Stimulated activated CD4-positive, alpha-beta T cell treated with anti-CD3 and anti-CD28 coated beads, Interleukin-4, amount 100 ng/mL, for 1 hour (primary cell): Measurements from ENCODE around the gene SPO11.

Source experiments
- DNase-seq: peaks from one replicate; pipeline ENCODE4 v3.0.0-alpha.2; 2020

Gene SPO11

GRCh38 chr20:57379263-57379647 lies 49.7 kb downstream of the SPO11 start:
- DNase-seq, result no peak

DNA sequence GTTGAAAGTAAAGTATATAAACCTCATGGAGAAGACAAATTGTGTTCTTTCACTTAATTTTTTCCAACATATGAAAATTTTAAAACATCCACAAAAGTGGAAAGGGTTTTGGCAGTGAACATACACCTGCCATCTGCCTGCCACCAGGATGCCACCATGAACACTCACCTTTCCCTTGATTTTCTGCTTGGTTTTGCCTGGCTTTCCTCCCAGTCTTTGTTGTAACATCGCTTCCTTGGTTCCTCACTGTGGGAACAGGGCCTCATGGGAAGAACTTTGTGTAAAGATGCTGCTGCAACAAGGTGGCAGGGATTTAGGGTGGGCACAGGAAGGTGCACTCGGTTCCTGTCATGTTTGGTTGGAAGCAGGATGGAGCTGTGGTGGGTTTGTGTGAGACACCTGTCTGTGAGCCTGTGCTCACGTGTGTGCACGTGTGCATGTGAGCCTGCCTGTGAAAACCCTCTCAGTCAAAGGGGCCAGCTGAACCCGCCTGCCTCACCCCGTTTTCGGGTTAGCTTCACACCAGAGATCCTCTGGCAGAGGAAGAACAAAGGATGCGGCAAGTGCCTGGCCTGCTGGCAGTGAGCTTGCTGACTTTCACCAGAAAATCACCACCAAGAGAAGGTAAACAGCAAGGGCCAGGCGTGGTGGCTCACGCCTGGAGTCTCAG lies 50.6 kb downstream of the SPO11 start:
- no peak for DNase-seq

GRCh38 chr20:57381596-57382503 lies 52.2 kb downstream of the SPO11 start:
- DNase-seq, result peak; percentile 85

DNA sequence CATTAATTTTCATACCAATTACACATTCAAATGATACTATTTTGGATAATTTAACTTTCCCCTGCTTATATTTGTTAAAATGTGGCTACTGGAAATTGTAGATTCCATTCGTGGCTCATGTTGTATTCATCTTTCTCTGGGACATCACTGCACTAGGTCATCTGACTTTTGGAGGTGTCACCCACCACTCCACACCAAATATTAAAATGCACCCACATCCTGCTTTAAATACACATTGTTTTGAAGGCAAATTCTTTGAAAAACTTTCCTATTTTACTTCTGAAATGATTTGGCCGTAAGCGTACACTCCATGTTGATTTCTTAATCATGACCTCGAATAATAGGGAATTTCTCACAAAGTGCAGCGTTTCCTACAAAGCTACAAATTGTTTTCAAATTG lies 52.9 kb downstream of the SPO11 start:
- no peak for DNase-seq

- DNase-seq, result no peak
These were observed 54.1 kb downstream of the SPO11 start for GRCh38 chr20:57383447-57384347.

- DNase-seq, result no peak
These were observed 54.9 kb downstream of the SPO11 start for GRCh38 chr20:57384486-57384885.

DNA sequence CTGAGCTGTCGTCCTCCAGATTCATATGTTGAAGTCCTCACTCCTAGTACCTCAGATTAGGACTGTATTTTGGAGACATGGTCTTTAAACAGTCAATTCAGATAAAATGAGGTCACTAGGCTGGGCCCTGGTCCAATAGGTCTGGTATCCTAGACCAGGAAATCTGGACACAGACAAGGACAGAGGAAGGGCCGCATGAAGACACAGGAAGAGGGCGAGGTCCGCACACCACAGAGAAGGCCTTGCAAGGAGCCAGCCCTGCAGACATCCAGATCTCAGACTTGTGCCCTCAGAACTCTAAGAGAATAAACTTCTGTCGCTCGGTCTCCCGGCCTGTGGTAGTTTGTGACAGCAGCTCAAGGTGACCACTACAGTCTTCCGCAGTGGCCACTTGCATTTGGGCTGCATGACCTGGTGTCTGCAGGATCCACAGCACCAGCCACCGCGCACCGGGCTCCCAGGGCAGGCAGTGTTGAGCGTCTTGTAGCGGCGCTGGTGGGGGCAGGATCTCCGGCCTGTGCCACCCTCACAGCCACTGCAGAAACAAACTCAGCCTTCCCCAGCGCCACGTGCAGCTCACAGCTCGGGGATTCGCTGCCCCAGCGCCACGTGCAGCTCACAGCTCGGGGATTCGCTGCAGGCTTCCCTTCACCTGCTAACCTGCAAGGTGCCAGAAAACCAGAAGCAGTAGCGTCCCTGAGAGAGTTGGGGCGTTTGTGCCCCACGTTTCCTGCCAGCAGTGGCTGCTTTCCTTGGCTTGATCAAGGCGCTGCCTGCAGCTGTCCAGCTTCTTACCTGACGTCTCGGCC lies 55.6 kb downstream of the SPO11 start:
- DNase-seq, result no peak

- DNase-seq, result no peak
These were observed 56.3 kb downstream of the SPO11 start for GRCh38 chr20:57385940-57386339.

- no peak for DNase-seq
These were observed 57.2 kb downstream of the SPO11 start for GRCh38 chr20:57386762-57387161.

DNA sequence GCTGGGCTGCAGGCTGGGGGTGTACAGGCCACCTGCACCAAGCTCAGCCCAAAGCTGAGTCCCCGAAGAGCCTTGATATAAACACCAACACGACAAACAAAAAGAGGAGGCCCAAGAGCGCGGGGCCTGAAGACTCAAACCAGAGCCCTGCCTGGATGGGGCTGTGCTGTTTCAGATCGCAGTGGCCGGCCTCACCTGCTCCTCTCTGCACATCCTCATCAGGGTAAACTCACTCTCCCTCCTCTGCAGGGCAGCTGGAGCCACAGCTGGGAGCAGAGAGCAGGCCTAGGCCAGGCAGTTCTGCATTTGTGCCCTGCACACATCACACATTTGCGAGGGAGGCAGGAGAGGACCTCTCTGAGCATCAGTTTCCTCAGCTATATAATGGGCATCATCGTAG lies 57.9 kb downstream of the SPO11 start:
- no peak for DNase-seq

GRCh38 chr20:57387945-57388371 lies 58.4 kb downstream of the SPO11 start:
- DNase-seq, result no peak

GRCh38 chr20:57388953-57389694 lies 59.5 kb downstream of the SPO11 start:
- peak; percentile 73 for DNase-seq

GRCh38 chr20:57389695-57390603 lies 60.3 kb downstream of the SPO11 start:
- DNase-seq, result peak; percentile 72

DNA sequence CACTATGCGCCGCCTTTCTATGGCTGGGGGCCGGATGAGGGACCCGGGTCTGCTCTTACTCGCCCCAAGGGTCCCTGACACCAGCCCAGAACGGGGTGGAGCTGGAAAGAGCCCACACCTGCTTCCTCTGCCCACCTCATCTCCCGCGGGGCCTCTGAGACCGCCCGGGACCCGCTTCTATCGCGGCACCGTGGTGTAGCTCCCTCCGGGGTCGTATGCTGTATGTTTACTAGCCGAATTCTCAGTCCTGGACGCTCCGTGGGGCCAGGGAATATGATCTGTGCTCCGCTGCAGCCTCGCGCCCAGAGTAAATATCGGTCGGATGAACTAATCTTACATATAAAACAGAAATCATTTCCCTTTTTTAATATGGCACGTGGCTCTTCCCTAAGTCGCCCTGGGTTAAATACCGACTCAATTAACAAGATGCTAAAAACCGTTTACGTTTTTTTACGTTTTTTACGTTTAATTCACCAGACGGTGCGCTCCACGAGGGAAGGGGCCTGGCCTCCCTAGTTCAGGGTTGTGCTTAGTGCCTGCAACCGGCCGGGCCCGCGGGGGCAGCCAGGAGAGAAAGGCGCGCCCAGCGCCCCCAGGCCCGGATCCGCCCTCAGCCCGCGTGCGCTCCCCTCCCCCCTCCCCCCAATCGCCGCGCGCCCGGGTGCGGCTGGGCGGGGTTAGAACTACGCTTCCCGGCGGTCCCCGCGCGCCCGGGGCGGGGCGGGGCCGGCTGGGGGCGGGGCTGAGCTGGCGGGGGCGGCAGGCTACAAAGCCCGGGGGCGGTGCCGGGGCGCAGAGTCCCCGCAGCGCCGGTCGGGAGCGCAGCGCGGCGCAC lies 61.2 kb downstream of the SPO11 start, which contains the start of gene RBM38:
Gene RBM38 (plus strand): TSS at position 793 of the 835 bp plus-strand sequence. CDS start 186 bp downstream, outside the sequence.
- peak; percentile 83 for DNase-seq

DNA sequence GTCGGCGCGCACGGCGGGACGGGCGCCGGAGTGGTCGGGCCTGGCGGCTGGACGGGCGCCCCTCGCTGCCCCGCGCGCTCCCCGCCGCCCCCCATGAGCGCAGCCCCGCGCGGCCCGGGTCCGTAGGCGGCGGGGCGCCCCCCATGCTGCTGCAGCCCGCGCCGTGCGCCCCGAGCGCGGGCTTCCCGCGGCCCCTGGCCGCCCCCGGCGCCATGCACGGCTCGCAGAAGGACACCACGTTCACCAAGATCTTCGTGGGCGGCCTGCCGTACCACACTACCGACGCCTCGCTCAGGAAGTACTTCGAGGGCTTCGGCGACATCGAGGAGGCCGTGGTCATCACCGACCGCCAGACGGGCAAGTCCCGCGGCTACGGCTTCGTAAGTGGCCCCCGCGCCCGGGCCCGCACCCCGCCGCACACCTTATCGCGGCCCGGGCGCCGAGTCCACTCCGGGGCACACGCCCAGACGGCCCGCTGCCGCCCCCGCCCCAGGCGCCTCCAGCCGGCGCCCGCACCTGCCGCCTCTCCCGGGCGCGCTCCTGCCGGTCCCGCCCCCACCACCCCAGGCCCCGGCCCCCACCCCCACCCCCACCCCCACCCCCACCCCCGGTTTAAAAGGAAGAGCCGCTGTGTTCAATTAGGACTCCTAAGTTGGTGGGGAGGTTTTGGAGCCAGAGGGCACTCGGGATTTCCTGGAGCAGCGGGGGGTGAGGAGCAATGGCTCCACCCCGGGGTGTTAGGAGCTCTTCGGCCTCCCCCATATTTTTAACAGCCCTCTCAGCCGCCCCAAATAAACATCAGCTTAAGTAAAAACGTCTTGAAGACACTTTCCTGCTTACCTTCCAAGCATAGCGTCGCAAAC lies 62.1 kb downstream of the SPO11 start:
- DNase-seq, result peak; percentile 40

GRCh38 chr20:57392512-57393271 lies 63.1 kb downstream of the SPO11 start:
- DNase-seq, result peak; percentile 69
